SK-N-SH (cell line): ENCODE measurements around the gene LHPP. TPM values are rescaled to one million over a fixed set of nuclear protein-coding genes. Genes with fewer than 3 reads are reported as not detected.
"Not testable (repeated sequence)": the region's sequence is repeated elsewhere in the genome, so short reads cannot be mapped to it uniquely, and the experiment has no call there.

Experiments used
- CTCF ChIA-PET: fragments of 300-600, 350-600 bp; formaldehyde crosslinking; extraction: SDS; loops from one replicate; lab custom pipeline; 2021; lab: Yijun Ruan, JAX
- POLR2A ChIA-PET: fragments of 350-600 bp; sonication (Branson Sonifier 250); formaldehyde crosslinking; extraction: SDS; loops from one replicate; lab custom pipeline; 2020; ENCODE audit warnings: antibody characterized with exemption, inconsistent platforms; lab: Yijun Ruan, JAX
- DNase-seq: peaks from one replicate; pipeline ENCODE4 v3.0.0; 2012
- H2AFZ ChIP-seq: fragments of 200-600 bp; sonication (generic); 2 replicates; pipeline ENCODE4 v1.8.1; 2016; ENCODE audit warnings: antibody characterized with exemption, mild to moderate bottlenecking, low read depth
- H3F3A ChIP-seq: fragments of 200-600 bp; sonication (generic); replicated peaks from 2 replicates; pipeline ENCODE3; 2016; ENCODE audit warnings: antibody characterized with exemption, mild to moderate bottlenecking; ENCODE audit not compliant: insufficient read depth
- H3K27ac ChIP-seq, 2 experiments: fragments of 200-500 bp in 1 of 2; fragments of 200-600 bp in 1 of 2; sonication (Bioruptor generic) in 1 of 2; sonication (generic), shearing (Covaris generic) in 1 of 2; 2 replicates each; pipeline versions ENCODE4 v1.5.1 to v1.6.1; 2014 to 2016; ENCODE audit warnings: low read depth in 2 of 2, inconsistent platforms in 1 of 2, low read length in 1 of 2, mild to moderate bottlenecking in 1 of 2, mixed read lengths in 1 of 2
- H3K27me3 ChIP-seq: fragments of 200-600 bp; sonication (generic), shearing (Covaris generic); 2 replicates; pipeline ENCODE4 v1.6.1; 2016; ENCODE audit warnings: mixed run types; ENCODE audit not compliant: insufficient read depth
- H3K36me3 ChIP-seq, 2 experiments: fragments of 200-500 bp in 1 of 2; fragments of 200-600 bp in 1 of 2; sonication (Bioruptor generic) in 1 of 2; sonication (generic) in 1 of 2; replicated peaks in 1 of 2; 2 replicates each; pipeline versions ENCODE3 to v1.5.1; 2014 to 2016; ENCODE audit warnings: low read length in 1 of 2, mild to moderate bottlenecking in 1 of 2; ENCODE audit not compliant: insufficient read depth in 2 of 2, control insufficient read depth in 1 of 2
- H3K4me1 ChIP-seq, 2 experiments: fragments of 200-500 bp in 1 of 2; fragments of 200-600 bp in 1 of 2; sonication (Bioruptor generic) in 1 of 2; sonication (generic), shearing (Covaris generic) in 1 of 2; 2 replicates each; pipeline versions ENCODE4 v1.5.1 to v1.6.1; 2014 to 2016; ENCODE audit warnings: low read depth in 1 of 2, low read length in 1 of 2, mixed run types in 1 of 2; ENCODE audit not compliant: insufficient read depth in 2 of 2, control insufficient read depth in 1 of 2
- H3K4me2 ChIP-seq: fragments of 200-600 bp; sonication (generic), shearing (Covaris generic); 2 replicates; pipeline ENCODE4 v1.6.1; 2017; ENCODE audit warnings: mixed run types
- H3K4me3 ChIP-seq, 2 experiments: fragments of 200-500 bp in 1 of 2; fragments of 200-600 bp in 1 of 2; sonication (Bioruptor generic) in 1 of 2; sonication (generic), shearing (Covaris generic) in 1 of 2; 2 replicates each; pipeline versions ENCODE4 v1.5.1 to v1.8.1; 2014 to 2016; ENCODE audit warnings: low read depth in 2 of 2, inconsistent platforms in 1 of 2, low read length in 1 of 2, mild to moderate bottlenecking in 1 of 2, mixed read lengths in 1 of 2, moderate library complexity in 1 of 2
- H3K79me2 ChIP-seq: fragments of 200-600 bp; sonication (generic); 2 replicates; pipeline ENCODE4 v1.8.1; 2017; ENCODE audit warnings: mild to moderate bottlenecking; ENCODE audit not compliant: insufficient read depth
- H3K9ac ChIP-seq: fragments of 200-600 bp; sonication (generic); 2 replicates; pipeline ENCODE4 v1.6.1; 2017; ENCODE audit warnings: mixed run types
- H3K9me2 ChIP-seq: fragments of 200-600 bp; sonication (generic); 2 replicates; pipeline ENCODE4 v1.6.1; 2017; ENCODE audit warnings: mixed run types
- H3K9me3 ChIP-seq: fragments of 200-600 bp; sonication (generic); 2 replicates; pipeline ENCODE4 v1.6.1; 2017; ENCODE audit warnings: mixed run types, mild to moderate bottlenecking, moderate library complexity
- H4K20me1 ChIP-seq: fragments of 200-600 bp; sonication (generic); 2 replicates; pipeline ENCODE4 v1.6.1; 2017; ENCODE audit warnings: mild to moderate bottlenecking, mixed run types; ENCODE audit not compliant: insufficient read depth
- FOXM1 ChIP-seq: IDR thresholded peaks from 2 replicates; pipeline ENCODE4 v1.4.0; 2012; ENCODE audit warnings: low read depth, mild to moderate bottlenecking
- MXI1 ChIP-seq: IDR thresholded peaks from 2 replicates; pipeline ENCODE4 v1.6.1; 2012; ENCODE audit warnings: mild to moderate bottlenecking, low read depth, low read length, improper control_type of control experiment
- TAF1 ChIP-seq: IDR thresholded peaks from 2 replicates; pipeline ENCODE4 v1.6.1; 2012; ENCODE audit warnings: low read depth, mild to moderate bottlenecking, low read length, moderate library complexity, borderline replicate concordance
- WGBS: methylation state at CpG from one replicate; pipeline ENCODE4 v1.1.6; 2017; ENCODE audit warnings: low lambda C conversion rate; 5-methylcytosine and 5-hydroxymethylcytosine counted together
- polyA plus RNA-seq, 3 experiments: library from polyadenylated mRNA; depleted of rRNA; stranded (reverse); fragments of >200 nt; gene quantifications; 2 replicates each; pipeline ENCODE4 v1.2.3, GENCODE V29; 2012
- TF ChIP-seq, protein P1 (sequence below): fragments of 150-350 bp; IDR thresholded peaks from 2 replicates; pipeline ENCODE4 v1.6.1; 2017; ENCODE audit warnings: antibody characterized with exemption, low read length, low read depth, borderline replicate concordance
- TF ChIP-seq, protein P2 (sequence below): fragments of 150-350 bp; IDR thresholded peaks from 2 replicates; pipeline ENCODE4 v1.6.1; 2016; ENCODE audit warnings: mild to moderate bottlenecking, low read depth, low read length
- TF ChIP-seq, protein P3 (sequence below): fragments of 200-600 bp; sonication (generic); IDR thresholded peaks from 2 replicates; pipeline ENCODE4 v1.6.1; 2017; ENCODE audit warnings: antibody characterized with exemption, mild to moderate bottlenecking, moderate library complexity

Gene LHPP
- polyA plus RNA-seq, 1 of the 3 experiments (the other 2 are of a cell fraction) = 29.8 TPM

DNA sequence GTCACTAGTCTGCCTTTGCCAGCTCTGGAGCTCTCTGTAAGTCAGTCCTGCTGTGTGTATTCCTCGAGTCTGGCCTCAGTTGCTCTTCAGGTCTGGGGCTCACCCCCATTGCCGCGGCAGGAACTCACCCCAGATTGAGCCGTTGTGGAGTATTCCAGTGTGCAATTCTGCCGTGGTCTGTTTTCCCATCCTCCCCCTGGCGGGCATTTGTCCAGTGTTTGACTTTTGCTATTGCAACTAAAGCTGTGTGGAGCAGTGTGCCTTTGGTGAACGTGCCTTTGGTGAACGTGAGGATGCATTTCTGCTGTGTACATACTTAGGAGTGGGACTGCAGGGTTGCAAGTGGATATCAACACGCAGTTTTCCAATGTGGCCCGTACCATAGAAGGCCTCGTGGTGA, 148.1 kb downstream of the LHPP start:
- Histone ChIP-seq H3K9me3 (no peaks in the 10 kb centered on the region), H3K4me3 (no peak overlapping the region), H3K4me1 (peaks cover 0 to 16% of the 10 kb centered on the region in 2 experiments; a peak in 1 of 4 replicates), H3K27me3 (no peaks in the 10 kb centered on the region), H3F3A (no peaks in the 10 kb centered on the region), H3K4me2 (no peak overlapping the region), H3K79me2 (no peaks in the 10 kb centered on the region), H3K36me3 (no peaks in the 10 kb centered on the region), H3K9me2 (no peaks in the 10 kb centered on the region), H2AFZ (no peak overlapping the region), H4K20me1 (no peaks in the 10 kb centered on the region), H3K27ac (no peak overlapping the region), H3K9ac (no peak overlapping the region)
- CTCF ChIA-PET = no interaction called here
- no peak for DNase-seq
- WGBS = 87% methylated on average over 11 of the region's 11 CpGs
- POLR2A ChIA-PET = no interaction called here
- TF ChIP-seq, protein P1, sequence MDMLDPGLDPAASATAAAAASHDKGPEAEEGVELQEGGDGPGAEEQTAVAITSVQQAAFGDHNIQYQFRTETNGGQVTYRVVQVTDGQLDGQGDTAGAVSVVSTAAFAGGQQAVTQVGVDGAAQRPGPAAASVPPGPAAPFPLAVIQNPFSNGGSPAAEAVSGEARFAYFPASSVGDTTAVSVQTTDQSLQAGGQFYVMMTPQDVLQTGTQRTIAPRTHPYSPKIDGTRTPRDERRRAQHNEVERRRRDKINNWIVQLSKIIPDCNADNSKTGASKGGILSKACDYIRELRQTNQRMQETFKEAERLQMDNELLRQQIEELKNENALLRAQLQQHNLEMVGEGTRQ = no peak
- no peak for TF ChIP-seq MXI1
- TF ChIP-seq, protein P2, sequence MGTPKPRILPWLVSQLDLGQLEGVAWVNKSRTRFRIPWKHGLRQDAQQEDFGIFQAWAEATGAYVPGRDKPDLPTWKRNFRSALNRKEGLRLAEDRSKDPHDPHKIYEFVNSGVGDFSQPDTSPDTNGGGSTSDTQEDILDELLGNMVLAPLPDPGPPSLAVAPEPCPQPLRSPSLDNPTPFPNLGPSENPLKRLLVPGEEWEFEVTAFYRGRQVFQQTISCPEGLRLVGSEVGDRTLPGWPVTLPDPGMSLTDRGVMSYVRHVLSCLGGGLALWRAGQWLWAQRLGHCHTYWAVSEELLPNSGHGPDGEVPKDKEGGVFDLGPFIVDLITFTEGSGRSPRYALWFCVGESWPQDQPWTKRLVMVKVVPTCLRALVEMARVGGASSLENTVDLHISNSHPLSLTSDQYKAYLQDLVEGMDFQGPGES = no peak
- no peak for TF ChIP-seq TAF1
- TF ChIP-seq FOXM1 = no peak
- TF ChIP-seq, protein P3, sequence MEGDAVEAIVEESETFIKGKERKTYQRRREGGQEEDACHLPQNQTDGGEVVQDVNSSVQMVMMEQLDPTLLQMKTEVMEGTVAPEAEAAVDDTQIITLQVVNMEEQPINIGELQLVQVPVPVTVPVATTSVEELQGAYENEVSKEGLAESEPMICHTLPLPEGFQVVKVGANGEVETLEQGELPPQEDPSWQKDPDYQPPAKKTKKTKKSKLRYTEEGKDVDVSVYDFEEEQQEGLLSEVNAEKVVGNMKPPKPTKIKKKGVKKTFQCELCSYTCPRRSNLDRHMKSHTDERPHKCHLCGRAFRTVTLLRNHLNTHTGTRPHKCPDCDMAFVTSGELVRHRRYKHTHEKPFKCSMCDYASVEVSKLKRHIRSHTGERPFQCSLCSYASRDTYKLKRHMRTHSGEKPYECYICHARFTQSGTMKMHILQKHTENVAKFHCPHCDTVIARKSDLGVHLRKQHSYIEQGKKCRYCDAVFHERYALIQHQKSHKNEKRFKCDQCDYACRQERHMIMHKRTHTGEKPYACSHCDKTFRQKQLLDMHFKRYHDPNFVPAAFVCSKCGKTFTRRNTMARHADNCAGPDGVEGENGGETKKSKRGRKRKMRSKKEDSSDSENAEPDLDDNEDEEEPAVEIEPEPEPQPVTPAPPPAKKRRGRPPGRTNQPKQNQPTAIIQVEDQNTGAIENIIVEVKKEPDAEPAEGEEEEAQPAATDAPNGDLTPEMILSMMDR = no peak

DNA sequence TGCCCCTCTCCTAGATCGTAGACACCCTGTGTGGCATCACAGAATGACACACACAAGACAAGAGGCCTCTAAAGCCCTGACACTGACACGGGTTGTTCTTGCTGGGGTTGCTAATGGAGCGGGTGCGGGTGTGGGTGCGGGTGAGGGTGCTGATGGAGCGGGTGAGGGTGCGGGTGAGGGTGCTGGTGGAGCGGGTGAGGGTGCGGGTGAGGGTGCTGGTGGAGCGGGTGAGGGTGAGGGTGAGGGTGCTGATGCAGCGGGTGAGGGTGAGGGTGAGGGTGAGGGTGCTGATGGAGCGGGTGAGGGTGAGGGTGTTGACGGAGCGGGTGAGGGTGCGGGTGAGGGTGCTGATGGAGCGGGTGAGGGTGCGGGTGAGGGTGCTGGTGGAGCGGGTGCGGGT, 148.6 kb downstream of the LHPP start:
- H3K4me2 ChIP-seq, H3K4me3 ChIP-seq, H3K27me3 ChIP-seq, DNase-seq, H2AFZ ChIP-seq, H3K79me2 ChIP-seq, H3F3A ChIP-seq, H3K9ac ChIP-seq, POLR2A ChIA-PET, H4K20me1 ChIP-seq, CTCF ChIA-PET, H3K27ac ChIP-seq, H3K9me2 ChIP-seq, H3K9me3 ChIP-seq, H3K36me3 ChIP-seq: not testable (repeated sequence)
- H3K4me1 ChIP-seq = peaks cover 0 to 14% of the 10 kb centered on the region in 2 experiments; a peak in 1 of 4 replicates
- 96% methylated on average over 19 of the region's 19 CpGs for WGBS

DNA sequence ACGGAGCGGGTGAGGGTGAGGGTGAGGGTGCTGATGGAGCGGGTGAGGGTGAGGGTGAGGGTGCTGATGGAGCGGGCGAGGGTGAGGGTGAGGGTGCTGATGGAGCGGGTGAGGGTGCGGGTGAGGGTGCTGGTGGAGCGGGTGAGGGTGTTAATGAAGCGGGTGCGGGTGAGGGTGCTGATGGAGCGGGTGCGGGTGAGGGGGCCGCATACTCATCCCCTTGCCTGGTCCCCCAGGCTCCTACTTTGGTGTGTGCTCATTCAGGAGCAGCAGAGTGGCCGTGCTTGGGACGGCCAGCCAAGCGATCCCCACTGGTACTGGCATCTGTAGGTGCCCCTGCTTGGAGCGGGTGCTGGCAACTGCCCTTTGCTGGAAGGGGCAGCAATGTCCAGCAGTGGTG, 149.2 kb downstream of the LHPP start:
- peaks cover 0 to 14% of the 10 kb centered on the region in 2 experiments; a peak in 1 of 4 replicates for H3K4me1 ChIP-seq
- CTCF ChIA-PET = not testable (repeated sequence)

More for the DNA sequence above, 149.2 kb downstream of the LHPP start:
- H3K4me3 ChIP-seq, H3K36me3 ChIP-seq, H3K9ac ChIP-seq, POLR2A ChIA-PET, H3K9me3 ChIP-seq, H3K27ac ChIP-seq, H3K27me3 ChIP-seq, H3K9me2 ChIP-seq, H3K79me2 ChIP-seq, H3F3A ChIP-seq, H4K20me1 ChIP-seq, H2AFZ ChIP-seq, H3K4me2 ChIP-seq, DNase-seq: not testable (repeated sequence)
- 84% methylated on average over 9 of the region's 17 CpGs for WGBS
